Measurements from ENCODE around the gene SLC45A1.

The SLC45A1 gene

DNA sequence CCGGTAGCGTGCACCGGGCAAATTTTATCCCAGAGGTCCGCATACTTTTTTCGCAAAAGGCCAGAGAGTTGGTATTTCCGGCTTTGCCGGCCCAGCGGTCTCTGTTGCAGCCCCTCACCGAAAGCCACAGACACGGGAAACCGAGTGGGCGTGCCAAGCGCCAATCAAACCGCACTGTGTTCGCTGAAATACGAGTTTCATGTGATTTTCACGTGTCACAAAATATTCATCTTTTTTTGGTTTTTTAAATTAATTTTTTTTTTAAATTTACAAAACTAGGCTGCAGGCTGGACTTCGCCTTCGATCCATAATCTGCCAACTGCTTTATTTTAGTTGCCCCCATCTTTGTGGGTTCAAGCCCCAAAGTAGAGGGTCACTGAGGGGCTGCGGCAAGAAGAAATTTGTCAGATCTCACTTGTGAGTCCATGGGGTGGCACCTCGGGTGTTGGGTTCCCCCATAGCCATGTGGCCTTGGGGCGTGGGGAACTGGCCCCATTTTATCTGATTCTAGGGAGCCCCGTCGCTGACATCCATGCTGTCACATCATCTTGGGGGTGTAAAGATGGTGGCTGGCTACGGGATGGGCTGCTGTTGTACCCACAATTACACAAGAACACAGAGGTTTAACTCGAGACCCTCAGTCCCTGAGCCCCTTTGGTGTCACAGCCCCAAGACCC, 20.8 kb downstream of the SLC45A1 start:
- DNase-seq = no peak

DNA sequence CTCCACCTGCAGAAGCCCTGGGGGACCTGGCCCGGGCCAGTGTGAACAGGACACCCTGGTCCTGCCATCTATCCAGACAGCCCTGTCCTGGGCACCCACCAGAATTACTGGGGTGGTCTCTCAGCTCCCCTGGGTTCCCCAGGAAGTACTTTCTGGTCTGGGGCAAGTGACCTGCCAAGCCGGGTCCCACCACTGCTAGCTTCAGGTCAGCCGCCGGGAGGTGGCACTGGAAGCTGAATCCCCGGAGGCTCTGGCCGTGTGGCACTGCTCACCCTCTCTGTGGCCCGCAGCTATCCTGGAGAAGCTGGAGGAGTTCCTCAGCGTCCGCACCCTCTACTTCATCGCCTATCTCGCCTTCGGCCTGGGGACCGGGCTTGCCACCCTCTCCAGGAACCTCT, 21.3 kb downstream of the SLC45A1 start:
- no peak for DNase-seq

DNA sequence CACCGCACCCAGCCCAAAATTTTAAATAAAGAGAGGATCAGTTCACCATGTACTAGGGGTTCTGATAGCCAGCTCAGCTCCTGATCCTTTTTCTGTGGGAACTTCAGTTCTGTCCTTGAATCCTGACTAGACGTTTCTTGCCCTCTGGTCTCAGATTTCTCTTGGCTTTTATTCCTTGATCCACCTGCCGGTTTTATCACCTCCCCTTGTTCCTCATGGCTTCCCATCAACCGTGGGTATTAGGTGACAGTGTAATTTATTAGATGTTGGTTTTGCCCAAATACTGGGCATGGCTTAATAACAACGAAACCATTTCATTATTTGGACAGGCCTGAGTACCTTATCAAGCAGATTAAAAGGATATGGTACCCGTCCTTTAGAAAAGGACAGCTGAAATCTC, 22.5 kb downstream of the SLC45A1 start:
- DNase-seq = no peak

DNA sequence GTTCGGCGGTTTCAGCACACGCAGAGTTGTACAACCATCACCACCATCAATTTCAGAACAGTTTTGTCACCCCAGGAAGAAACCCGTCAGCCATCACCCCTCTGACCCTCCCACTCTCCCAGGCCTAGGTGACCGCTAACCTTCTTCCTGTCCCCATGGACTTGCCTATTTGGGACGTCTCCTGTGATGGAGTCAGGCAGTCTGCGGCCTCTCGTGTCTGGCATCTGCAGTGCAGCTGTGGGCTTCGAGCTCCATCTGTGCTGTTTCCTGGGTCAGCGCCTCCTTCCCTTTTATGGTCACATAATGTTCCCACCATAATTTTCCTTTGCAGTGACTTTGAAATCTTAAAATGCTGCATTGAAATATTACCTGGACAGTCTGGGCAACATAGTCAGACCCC, 24.4 kb downstream of the SLC45A1 start:
- DNase-seq = no peak

DNA sequence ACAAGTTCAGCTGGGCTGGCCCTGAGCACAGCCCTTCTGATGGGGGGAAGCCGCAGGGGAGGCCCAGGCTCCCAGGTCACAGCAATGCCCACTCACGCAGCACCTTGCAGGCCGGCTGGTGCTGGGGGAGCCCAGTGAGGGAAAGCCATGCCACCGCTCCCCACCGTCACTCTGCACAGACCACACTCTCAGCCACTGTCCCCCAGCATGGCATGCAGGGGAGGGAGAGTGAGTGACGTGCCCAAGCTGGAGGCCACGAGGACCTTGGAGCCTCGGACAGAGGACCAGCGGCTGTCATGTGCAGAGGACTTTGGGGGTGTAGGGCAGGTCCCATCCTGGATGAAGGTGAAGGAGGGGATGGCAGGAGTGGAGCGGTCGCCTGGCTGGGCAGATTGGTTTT, 25.1 kb downstream of the SLC45A1 start:
- no peak for DNase-seq

DNA sequence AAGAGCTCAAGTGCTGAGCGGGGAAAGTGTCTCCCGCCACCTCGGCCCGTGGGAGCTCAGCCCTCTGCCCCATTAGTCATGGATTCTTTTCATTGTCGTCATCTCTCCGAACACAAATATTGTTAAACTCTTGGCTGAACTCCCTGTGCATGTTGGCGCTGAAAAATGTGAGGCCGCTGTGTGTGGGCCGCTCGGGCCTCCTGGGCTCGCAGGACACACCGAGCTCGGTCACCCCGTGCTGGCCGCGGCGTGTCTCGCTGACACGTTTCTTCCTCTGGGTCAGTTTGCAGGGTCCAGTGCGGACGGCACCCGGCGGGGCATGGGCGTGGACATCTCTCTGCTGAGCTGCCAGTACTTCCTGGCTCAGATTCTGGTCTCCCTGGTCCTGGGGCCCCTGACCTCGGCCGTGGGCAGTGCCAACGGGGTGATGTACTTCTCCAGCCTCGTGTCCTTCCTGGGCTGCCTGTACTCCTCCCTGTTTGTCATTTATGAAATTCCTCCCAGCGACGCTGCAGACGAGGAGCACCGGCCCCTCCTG, 25.6 kb downstream of the SLC45A1 start:
- no peak for DNase-seq

DNA sequence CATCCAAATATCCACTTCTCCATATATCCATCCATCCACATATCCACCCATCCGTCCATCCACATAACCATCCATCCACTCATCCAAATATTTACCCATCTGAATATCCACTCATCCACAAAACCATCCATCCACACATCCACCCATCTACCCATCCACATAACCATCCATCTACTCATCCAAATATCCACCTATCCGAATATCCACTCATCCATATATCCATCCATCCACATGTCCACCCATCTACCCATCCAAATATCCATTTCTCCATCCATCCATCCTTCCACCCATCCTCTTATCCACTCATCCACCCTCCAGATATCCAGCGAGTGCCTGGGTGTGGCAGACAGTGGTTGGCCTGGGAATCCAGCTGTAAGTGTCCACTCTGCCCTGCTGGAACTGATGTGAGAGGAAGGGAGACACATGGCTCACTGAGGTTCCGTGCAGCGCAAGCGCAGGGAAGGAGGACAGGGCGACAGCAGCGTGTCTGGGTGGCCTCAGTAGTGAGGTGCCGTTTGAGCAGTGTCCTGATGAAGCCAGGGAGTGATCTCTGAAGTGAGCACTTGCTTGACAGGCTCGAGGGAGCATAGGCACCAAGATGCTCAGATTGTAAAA, 27.1 kb downstream of the SLC45A1 start:
- DNase-seq = no peak

DNA sequence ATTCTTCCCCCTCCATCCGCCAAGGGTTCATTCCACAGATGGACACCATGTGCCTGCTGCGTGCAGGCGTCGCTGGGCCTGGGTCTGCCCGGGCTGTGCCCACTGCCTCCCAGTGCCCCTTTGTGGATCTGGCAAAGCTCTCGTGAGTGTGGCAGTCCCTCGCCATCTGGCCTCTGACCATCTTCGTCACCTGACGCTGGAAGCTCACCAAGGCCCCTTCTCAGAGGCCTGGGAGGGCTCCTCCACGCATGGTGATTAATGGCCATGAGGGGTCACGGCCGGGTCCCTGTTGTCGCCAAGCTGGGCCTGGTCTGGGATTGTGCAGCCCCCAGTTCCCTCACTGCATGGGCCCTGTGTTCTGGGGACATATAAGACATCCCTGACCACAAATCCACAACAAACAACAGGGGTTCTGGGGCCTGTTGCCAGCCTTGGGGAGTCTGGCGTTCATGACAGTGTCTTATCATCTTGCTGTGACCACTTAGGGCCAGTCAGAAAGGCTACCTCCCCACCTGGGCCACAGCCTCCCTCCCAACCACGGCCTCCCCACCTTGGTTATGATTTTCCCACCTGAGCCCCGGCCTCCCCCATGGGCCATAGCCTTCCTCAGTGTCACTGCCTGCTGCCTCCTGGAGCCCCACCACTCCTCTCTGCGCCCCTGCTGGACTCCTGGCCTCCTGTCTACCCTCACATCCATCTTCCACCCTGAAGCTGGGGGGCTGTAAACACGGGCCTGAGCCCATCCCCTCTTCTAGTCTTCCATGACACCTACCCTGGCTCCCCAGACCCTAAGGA, 27.9 kb downstream of the SLC45A1 start:
- DNase-seq = no peak

DNA sequence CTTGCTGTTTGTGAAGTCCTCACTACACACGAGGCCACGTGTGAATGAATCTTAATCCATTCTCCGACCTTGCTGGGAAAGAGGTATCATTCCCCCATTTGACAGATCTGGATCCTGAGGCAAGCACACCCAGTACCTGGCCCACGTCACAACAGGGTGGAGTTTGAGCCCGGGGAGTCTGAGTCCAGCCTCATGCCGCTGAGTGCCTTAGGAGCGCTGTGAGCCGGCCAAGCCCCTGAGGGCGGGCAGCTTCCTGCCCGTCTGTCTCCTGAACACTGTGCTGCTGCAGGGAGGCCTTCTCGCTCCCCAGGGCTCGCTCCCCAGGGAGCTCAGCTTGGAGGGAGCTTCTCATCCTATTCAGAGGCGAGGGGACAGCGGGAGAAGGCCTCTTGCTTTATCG, 29.7 kb downstream of the SLC45A1 start:
- no peak for DNase-seq

DNA sequence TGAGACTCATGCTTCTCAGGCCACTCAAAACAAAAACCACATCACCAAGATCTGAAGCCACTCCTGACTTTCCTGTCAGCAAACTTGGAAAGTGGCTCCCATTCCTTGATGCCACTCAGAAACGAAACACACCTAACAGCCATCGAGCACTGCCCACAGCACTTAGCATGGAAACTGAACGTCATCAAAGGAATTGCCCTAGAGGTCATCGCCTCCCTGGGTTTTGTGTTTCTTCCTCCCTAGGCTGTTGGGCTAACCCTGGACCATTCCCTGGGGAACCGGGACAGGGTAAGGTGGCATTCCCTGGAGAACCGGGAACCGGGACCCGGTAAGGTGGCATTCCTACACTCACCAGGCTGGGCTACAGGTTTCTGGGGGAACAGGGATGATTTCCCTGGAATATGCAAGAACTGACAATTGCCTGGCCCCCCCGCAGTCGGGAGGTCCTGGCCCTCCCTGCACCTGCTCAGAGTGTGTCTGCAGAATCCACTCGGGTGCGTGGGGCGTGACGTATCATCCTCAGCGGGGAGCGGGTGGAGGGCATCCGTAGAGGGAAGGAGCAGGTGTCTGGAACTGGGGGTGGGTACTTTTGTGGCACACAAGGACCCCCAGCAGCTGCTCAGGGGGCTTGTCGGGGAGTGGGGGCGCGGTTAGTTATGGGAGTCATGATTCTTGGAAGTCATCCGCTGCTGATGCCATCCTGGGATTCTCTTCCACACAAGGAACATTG, 30.3 kb downstream of the SLC45A1 start:
- DNase-seq = no peak

DNA sequence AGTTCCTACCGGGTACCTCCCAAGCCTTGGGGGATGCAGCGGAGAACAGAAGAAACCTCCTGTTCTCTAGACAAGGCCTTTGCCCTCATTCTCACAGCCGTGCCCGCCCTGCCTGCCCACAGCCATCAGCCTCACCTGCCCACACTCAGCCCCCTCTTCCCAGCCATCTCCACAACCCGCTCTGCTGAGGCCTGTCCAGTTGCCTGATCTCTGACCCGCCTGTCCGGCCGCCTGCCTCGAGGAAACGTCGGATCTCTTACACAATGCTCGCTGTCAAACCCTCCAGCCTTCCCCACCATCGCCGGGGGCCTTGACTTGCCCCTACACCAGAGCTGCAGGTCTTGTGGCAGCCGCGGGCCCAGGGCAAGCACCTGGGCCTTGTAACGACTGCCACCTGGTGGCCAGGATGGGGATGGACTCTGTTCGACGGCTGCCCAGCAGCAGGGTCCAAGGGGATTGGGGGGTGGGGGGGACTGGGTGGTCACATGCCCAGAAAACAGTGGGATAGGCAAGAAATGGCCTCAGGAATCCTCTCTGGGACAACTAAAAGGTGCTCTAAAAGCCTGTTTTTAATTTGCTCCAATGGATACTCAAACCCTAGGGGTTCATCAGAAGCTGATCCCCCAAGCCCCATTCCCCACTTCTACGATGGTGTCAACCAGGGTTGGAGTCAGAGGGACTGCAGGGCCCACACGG, 31.0 kb downstream of the SLC45A1 start:
- DNase-seq = no peak

DNA sequence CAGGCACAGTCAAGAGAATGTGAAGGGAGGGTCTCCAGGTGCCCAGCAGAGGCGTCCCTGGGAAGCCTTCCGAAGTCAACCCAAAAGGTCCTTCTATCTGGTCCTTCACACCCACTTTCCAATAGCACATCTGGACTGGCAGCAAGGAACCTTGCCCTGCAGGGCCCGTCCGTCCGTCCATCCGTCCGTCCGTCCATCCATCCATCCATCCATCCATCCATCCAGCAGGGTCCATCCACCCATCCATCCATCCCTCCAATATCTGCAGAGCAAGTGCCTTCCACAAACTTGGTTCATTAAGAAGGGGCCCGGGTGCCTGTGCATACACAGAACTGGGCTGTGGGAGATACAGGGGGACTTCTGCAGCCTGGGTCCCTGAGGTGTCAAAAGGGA, 31.6 kb downstream of the SLC45A1 start:
- DNase-seq = no peak

DNA sequence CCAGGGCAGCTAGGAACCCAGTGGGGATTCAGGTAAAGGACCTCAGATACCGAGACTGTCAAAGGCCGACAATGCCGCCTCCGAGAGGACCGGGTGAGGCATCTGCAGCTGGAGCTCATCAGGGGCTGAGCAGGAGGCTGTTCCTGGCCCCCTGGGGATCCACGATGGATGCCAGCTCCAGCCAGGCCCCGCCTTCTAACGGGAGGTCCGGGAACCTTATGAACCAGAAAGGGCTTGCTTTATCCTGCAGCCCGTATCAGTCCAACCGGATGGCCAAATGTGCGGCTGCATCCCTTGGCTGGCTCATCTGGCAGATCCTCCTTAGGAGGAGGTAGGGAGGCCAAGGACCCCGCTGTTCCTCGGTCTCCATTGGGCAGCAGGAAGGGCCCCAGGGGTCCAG, 32.0 kb downstream of the SLC45A1 start:
- no peak for DNase-seq

DNA sequence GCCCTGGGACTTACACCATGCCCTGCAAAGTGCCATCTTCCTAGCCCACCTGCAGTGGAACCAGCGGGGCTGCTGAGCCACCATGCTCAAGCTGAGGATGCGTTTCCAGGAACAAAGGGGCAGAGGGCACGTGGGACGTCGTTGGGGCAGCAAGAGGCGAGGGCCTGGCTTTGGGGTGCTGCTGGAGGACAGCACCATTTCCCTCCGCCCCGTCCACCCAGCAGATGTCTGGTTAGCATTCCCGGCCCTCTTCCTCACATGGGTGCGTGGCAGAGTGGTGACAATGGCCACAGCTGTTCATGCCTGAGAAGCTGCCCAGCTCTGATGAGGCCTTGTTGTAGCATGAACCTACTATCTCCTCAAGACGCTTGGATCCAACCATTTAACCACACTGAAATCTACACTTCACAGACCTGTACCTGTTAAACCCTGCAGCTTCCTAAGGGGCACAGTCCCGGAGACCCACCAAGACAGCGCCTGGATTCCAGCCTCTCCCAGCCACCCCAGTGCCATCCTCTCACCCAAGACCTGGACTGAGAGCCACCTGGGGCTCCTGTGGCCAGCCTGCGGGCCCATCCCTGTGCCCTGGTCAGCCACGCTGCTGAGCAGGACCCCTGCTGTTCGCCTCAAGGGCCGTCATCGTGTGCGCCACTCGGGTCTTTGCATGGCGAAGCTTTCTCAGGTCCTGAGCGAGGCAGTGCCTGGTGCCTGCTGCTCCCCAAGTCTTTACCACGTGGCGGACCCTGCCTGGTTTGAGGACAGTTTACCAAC, 33.2 kb downstream of the SLC45A1 start:
- no peak for DNase-seq

DNA sequence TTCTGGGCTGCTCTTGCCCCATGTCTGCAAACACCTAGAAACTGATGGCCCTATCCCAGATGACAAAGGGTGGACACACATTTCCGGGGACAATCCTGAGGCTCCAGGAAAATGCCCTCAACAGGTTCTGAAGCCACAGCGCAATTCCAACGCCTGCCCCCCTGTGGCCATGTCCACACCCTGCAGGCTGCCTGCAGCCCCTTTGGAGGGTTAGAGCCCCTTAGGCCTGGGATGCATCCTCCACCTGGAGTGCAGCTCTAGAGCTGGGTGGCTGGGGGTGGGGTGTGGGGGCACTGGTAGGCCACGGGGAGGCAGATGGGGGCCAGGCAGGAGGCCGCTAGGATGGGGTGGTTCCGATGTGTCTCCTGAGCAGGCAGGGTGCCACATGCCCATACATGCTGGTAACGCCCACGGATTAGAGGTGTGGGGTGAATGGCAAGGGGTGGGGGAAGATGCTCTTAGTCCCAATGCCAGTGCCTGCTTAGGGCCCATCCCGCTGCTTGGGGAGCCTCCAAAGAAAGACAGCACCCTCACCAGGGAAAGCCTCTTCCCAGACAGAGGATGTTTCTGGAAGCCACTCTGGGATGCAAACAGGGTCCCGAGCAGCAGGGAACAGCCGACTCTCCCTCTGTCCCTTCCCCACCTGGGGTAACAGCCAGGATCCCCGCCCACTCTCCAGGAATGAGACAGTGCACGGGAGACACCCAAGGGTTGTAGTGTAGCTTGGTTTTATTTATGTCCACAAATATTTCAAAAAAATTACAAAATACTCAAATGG, 34.0 kb downstream of the SLC45A1 start:
- DNase-seq = no peak

DNA sequence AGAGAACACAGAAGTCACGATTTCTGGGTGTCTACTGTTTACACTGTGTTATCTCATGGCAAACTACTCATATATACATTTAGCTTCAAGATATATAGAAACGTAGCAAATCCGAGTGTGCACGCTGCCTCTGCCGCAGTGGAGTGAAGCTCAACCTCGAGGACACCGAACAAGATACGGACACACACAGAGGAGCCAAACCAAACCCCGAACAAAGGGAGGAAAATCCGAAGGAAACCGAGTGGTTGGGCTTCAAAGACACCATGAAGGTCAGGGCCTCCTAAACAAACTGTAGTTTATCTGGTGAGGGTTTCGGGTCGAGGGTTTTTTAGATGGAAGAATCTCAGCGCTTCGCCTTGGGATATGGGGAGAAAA, 34.5 kb downstream of the SLC45A1 start:
- no peak for DNase-seq

DNA sequence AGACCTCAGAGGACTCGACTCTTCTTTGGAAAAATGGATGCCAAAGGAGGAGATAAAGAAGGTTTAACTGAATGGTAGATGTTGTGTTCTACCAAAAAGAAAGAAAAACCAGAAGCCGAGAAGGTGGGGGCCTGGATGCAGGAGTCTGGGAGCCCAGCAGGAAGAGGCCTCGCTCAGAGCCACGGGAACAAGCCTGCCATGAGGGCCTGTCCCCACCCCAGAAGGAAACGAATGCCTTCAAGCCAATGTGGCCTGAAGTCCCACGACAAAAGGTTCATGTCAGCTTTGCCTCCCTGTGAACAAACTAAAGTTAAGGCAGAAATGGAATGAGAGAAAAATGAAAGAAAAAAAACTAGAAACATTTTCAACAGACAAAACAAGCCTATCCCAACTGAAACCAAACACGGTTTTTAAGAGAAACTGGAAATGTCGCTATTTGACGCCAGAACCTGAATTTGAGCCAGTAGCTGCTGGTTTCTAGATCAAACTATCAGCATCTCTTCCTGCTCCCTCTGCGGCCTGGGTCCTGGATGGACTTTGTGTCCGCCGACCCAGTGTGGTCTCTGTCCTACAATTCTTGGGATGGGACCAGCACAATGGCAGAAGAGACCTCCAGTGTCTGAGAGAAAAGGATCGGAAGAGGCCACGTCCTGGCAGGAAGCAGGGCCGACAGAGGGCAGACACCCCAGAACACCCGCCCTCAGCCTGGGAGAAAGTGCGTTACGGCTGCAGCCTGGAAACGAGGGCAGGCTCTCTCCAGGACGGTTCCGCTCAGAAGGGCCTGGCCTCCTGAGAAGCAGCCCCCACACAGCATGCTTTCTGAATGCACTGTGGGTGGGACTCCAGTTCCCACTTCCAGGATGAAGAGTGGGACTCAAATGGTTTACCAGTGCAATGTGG, 35.2 kb downstream of the SLC45A1 start:
- DNase-seq = no peak

DNA sequence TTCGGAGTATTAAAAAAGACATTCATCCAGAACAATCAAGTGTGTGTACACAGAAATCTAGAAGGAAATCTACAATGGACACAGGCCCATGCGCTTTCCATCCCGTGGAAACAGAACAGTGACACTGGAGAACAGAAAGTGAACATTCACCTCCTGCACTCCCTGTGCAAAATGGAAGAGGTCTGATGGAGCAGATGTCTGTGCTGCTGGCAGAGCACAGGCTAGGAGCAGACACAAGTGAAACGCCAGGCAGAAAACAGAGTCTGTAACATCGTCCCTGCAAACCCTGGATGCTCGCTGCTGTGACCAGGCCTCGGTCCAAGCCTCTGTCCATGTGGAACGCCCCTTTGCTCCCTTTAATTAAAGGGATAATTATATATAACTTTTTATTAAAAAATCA, 36.1 kb downstream of the SLC45A1 start:
- DNase-seq = no peak

DNA sequence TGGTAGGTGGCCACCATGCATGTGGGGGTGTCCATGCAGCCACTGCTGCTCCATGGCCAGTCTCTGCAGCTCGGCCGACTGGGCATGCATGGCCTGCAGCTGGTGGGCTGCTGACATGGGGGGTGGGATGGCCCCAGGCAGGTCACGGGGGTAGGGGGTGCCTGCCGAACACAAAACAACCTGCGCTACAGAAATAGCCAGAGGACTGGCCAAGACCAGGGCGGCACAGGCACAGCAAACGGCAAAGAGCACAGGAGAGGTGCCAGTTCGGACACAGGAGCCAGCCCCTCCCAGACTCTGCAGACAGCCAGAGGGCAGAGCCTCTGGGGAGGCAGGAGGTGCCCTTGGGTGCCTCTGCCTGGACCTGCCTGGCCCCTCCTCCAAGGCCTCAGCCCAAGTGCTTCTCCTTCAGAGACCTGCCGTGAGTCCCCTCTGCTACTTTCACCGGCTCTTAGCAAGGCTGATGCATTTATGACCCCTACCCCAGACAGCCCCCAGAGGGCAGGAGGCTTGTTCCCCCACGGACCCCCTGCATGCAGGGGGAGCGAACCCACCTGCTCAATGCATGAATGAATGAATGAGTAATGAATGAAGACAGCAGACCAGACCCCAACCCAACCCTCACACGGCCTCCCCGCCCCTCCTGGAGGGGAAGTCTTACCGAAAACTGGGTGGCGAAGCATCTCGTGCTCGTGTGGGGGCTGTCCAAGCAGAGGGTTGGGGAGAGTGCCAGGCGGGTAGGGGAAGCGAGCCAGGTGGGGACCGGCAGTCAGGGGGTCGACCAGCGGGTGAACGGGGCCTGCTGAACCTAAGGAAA, 37.7 kb downstream of the SLC45A1 start:
- DNase-seq = no peak

Data from NCI-H187 treated with DMSO at 0.1 percent for 48 hours (cell line).